H1 (cell line): Measurements from ENCODE around the gene PPP1R1C. TPM values are rescaled to one million over a fixed set of nuclear protein-coding genes. Genes with fewer than 3 reads are reported as not detected.

ENCODE experiments used
- CTCF ChIA-PET: fragments of 300-600 bp; sonication (Branson Sonifier 250); formaldehyde crosslinking; loops from one replicate; lab custom pipeline; 2021; ENCODE audit not compliant: partially characterized antibody; lab: Charles Lee
- POLR2A ChIA-PET: fragments of 300-600 bp; sonication (Branson Sonifier 250); formaldehyde crosslinking; loops from one replicate; lab custom pipeline; 2021; ENCODE audit warnings: inconsistent platforms; ENCODE audit not compliant: partially characterized antibody; lab: Charles Lee
- DNase-seq, 2 experiments: peaks; one replicate each; pipeline versions ENCODE4 v3.0.0 to v3.0.0-alpha.2; 2010 to 2022; ENCODE audit warnings: low spot score in 2 of 2, low read depth in 1 of 2, mixed read lengths in 1 of 2
- FAIRE-seq: peaks from 2 replicates; lab custom pipeline; 2011; peaks lifted over from hg19 to GRCh38; lab: Jason Lieb, UNC
- H2AFZ ChIP-seq: 2 replicates; pipeline ENCODE4 v1.8.1; 2012; ENCODE audit warnings: low read length, inconsistent platforms
- H2AK5ac ChIP-seq: 2 replicates; pipeline ENCODE4 v1.6.1; 2013; ENCODE audit warnings: low read depth, low read length
- H2BK120ac ChIP-seq: replicated peaks from 2 replicates; pipeline ENCODE3; 2013; ENCODE audit warnings: low read depth, low read length, inconsistent platforms
- H2BK12ac ChIP-seq: 2 replicates; pipeline ENCODE4 v1.6.1; 2013; ENCODE audit warnings: low read depth, low read length
- H2BK15ac ChIP-seq: 2 replicates; pipeline ENCODE4 v1.6.1; 2013; ENCODE audit warnings: low read length
- H2BK20ac ChIP-seq: 2 replicates; pipeline ENCODE4 v1.6.1; 2013; ENCODE audit warnings: low read length
- H2BK5ac ChIP-seq: 2 replicates; pipeline ENCODE4 v1.6.1; 2013; ENCODE audit warnings: low read depth, low read length
- H3K14ac ChIP-seq: 2 replicates; pipeline ENCODE4 v1.6.1; 2013; ENCODE audit warnings: inconsistent platforms; ENCODE audit not compliant: insufficient read length
- H3K18ac ChIP-seq: 2 replicates; pipeline ENCODE4 v1.6.1; 2013; ENCODE audit warnings: low read length; ENCODE audit errors: extremely low read depth
- H3K23ac ChIP-seq: 2 replicates; pipeline ENCODE4 v1.6.1; 2013; ENCODE audit warnings: inconsistent platforms; ENCODE audit not compliant: insufficient read length
- H3K23me2 ChIP-seq: 2 replicates; pipeline ENCODE4 v1.6.1; 2013; ENCODE audit warnings: low read depth, low read length
- H3K27ac ChIP-seq: 2 replicates; pipeline ENCODE4 v1.6.1; 2011; ENCODE audit warnings: low read depth, low read length, inconsistent platforms
- H3K27me3 ChIP-seq, 4 experiments: replicated peaks in 1 of 4; 1 replicate in 1 of 4; 2 replicates in 3 of 4; pipeline versions ENCODE4 v1.6.1 to v1.8.1; 2011 to 2013; ENCODE audit warnings: low read length in 3 of 4, mild to moderate bottlenecking in 3 of 4, inconsistent platforms in 2 of 4, mixed read lengths in 2 of 4, moderate library complexity in 1 of 4; ENCODE audit not compliant: control insufficient read depth in 3 of 4, insufficient read depth in 3 of 4; ENCODE audit errors: extremely low read depth in 1 of 4
- H3K36me3 ChIP-seq, 4 experiments: 2 replicates each; pipeline versions ENCODE4 v1.6.1 to v1.8.1; 2011 to 2013; ENCODE audit warnings: mild to moderate bottlenecking in 4 of 4, low read length in 3 of 4, moderate library complexity in 2 of 4, control low read depth in 1 of 4, inconsistent platforms in 1 of 4; ENCODE audit not compliant: insufficient read depth in 4 of 4, control insufficient read depth in 2 of 4
- H3K4ac ChIP-seq: replicated peaks from 2 replicates; pipeline ENCODE3; 2013; ENCODE audit warnings: low read length, low read depth, mixed read lengths, inconsistent platforms; ENCODE audit not compliant: insufficient read length
- H3K4me1 ChIP-seq, 4 experiments: replicated peaks in 1 of 4; 1 replicate in 1 of 4; 2 replicates in 3 of 4; pipeline versions ENCODE4 v1.6.1 to v1.8.1; 2011 to 2013; ENCODE audit warnings: low read length in 3 of 4, inconsistent platforms in 2 of 4, mixed read lengths in 1 of 4; ENCODE audit not compliant: insufficient read depth in 4 of 4, control insufficient read depth in 3 of 4
- H3K4me2 ChIP-seq, 2 experiments: 2 replicates each; pipeline versions ENCODE4 v1.6.1 to v1.8.1; 2011 to 2013; ENCODE audit warnings: low read depth in 2 of 2, low read length in 2 of 2, control low read depth in 1 of 2, inconsistent platforms in 1 of 2, mild to moderate bottlenecking in 1 of 2; ENCODE audit not compliant: insufficient read depth in 1 of 2
- H3K4me3 ChIP-seq, 4 experiments: fragments of 200-600, 300-600 bp in 1 of 4; sonication (generic), shearing (Covaris generic), sonication (Bioruptor Twin) in 1 of 4; 2 replicates each; pipeline versions ENCODE4 v1.5.1 to v1.8.1; 2011 to 2016; ENCODE audit warnings: low read length in 4 of 4, low read depth in 3 of 4, control low read depth in 2 of 4, inconsistent platforms in 2 of 4, mild to moderate bottlenecking in 2 of 4, mixed read lengths in 1 of 4, moderate library complexity in 1 of 4; ENCODE audit not compliant: insufficient read depth in 2 of 4; ENCODE audit errors: extremely low read depth in 1 of 4
- H3K56ac ChIP-seq: replicated peaks from 2 replicates; pipeline ENCODE3; 2013; ENCODE audit warnings: low read depth, mild to moderate bottlenecking, mixed read lengths, low read length, inconsistent platforms; ENCODE audit not compliant: insufficient read length
- H3K79me1 ChIP-seq: 2 replicates; pipeline ENCODE4 v1.6.1; 2013; ENCODE audit warnings: low read depth, low read length, control low read depth
- H3K79me2 ChIP-seq, 2 experiments: 2 replicates each; pipeline versions ENCODE4 v1.6.1 to v1.8.1; 2012 to 2013; ENCODE audit warnings: low read length in 2 of 2, mild to moderate bottlenecking in 2 of 2, inconsistent platforms in 1 of 2; ENCODE audit not compliant: insufficient read depth in 2 of 2, control insufficient read depth in 1 of 2
- H3K9ac ChIP-seq, 4 experiments: replicated peaks in 1 of 4; 1 replicate in 1 of 4; 2 replicates in 3 of 4; pipeline versions ENCODE4 v1.6.1 to v1.8.1; 2011 to 2013; ENCODE audit warnings: low read depth in 3 of 4, low read length in 3 of 4, control low read depth in 2 of 4, mild to moderate bottlenecking in 2 of 4, moderate library complexity in 2 of 4, inconsistent platforms in 1 of 4; ENCODE audit errors: extremely low read depth in 1 of 4
- H3K9me3 ChIP-seq, 2 experiments: 2 replicates each; pipeline versions ENCODE4 v1.6.1 to v1.8.1; 2012 to 2013; ENCODE audit warnings: mild to moderate bottlenecking in 2 of 2, moderate library complexity in 2 of 2, control low read depth in 1 of 2, inconsistent platforms in 1 of 2, low read depth in 1 of 2, low read length in 1 of 2, mixed read lengths in 1 of 2; ENCODE audit not compliant: insufficient read depth in 2 of 2
- H4K20me1 ChIP-seq, 2 experiments: replicated peaks in 1 of 2; 2 replicates each; pipeline versions ENCODE3 to v1.8.1; 2011 to 2013; ENCODE audit warnings: inconsistent platforms in 2 of 2, low read length in 2 of 2, mild to moderate bottlenecking in 1 of 2; ENCODE audit not compliant: insufficient read depth in 2 of 2, control insufficient read depth in 1 of 2
- H4K5ac ChIP-seq: 2 replicates; pipeline ENCODE4 v1.6.1; 2013; ENCODE audit warnings: low read length, low read depth, mixed read lengths, inconsistent platforms; ENCODE audit not compliant: insufficient read length
- H4K8ac ChIP-seq: 2 replicates; pipeline ENCODE4 v1.8.0; 2013; ENCODE audit warnings: mild to moderate bottlenecking, moderate library complexity, low read length, inconsistent platforms; ENCODE audit not compliant: insufficient read depth; ENCODE audit errors: extremely low read depth
- H4K91ac ChIP-seq: replicated peaks from 2 replicates; pipeline ENCODE3; 2013; ENCODE audit warnings: low read length, mixed read lengths, inconsistent platforms; ENCODE audit not compliant: insufficient read length
- TCF12 ChIP-seq: IDR thresholded peaks from 2 replicates; pipeline ENCODE4 v1.6.1; 2011; ENCODE audit warnings: low read depth, mild to moderate bottlenecking, low read length
- WGBS, 2 experiments: shearing (Covaris generic) in 1 of 2; methylation state at CpG; one replicate each; pipeline versions ENCODE4 v1.1.6 to v1.1.7; 2013 to 2015; ENCODE audit warnings: low lambda C conversion rate in 2 of 2, mixed read lengths in 2 of 2, inconsistent platforms in 1 of 2, low coverage in 1 of 2, missing lambda C conversion rate in 1 of 2; ENCODE audit not compliant: insufficient replicate concordance in 2 of 2, insufficient coverage in 1 of 2, insufficient read length in 1 of 2; ENCODE audit errors: extremely low coverage in 1 of 2, missing lambda C conversion rate in 1 of 2; 5-methylcytosine and 5-hydroxymethylcytosine counted together
- polyA plus RNA-seq, 7 experiments: library from polyadenylated mRNA; depleted of rRNA in 3 of 7; stranded (reverse) in 5 of 7; unstranded in 2 of 7; fragments of >200 nt in 5 of 7; fragments of 200-250 nt in 2 of 7; gene quantifications; 1 replicate in 5 of 7; 2 replicates in 1 of 7; 4 replicates in 1 of 7; pipeline versions ENCODE4 v1.2.1 to v1.2.3, GENCODE V29; 2011 to 2013; ENCODE audit warnings: missing spikeins in 2 of 7, mixed read lengths in 2 of 7
- total RNA-seq: library from RNA; stranded (reverse); fragmentation: NEBNext Ultra II Directional; extraction: Animal tissue kit (Norgen Biotek cat#: 25700); gene quantifications from 2 replicates; pipeline ENCODE4 v1.2.1, GENCODE V29; 2021
- TF ChIP-seq, protein P1 (sequence below), 3 experiments: IDR thresholded peaks; 1 replicate in 2 of 3; 2 replicates in 1 of 3; pipeline versions ENCODE4 v1.5.1 to v1.6.1; 2011; ENCODE audit warnings: low read length in 3 of 3, mild to moderate bottlenecking in 3 of 3, inconsistent platforms in 2 of 3, low read depth in 1 of 3, moderate library complexity in 1 of 3; ENCODE audit not compliant: insufficient read depth in 1 of 3; ENCODE audit errors: control extremely low read depth in 1 of 3

Gene PPP1R1C
- total and polyA plus RNA-seq, 2 of the 8 experiments (the other 6 are each of a cell fraction or from before 2014, with no cell fraction given), result 1.3 to 5.3 TPM

DNA sequence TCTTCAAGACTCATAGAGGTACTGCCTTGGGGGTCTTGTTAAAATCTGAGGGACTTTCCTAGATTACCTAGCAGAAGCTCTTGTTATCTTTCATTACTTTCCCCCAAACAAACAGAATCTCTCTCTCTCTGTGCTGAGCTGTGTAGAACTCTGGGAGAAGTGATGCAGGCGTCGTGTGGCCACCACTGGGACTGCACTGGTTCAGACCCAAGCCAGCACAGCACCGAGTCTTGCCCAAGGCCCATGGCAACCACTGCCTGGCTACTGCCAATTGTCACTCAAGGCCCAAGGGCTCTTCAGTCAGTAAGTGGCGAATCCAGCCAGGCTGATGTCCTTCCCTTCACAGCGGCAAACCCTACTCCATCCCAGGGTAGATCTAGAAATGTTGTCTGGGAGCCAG, 28.6 kb downstream of the PPP1R1C start:
- Histone ChIP-seq H2BK20ac (no peak overlapping the region), H3K79me1 (no peaks in the 10 kb centered on the region), H3K4me1 (0 out of 7 replicates have a peak, but pooled peaks cover 0 to 2% (median 0%) of the 10 kb centered on the region in 4 experiments), H3K27ac (no peak overlapping the region), H3K23me2 (no peaks in the 10 kb centered on the region), H4K8ac (no peak overlapping the region; the same call in 1 of the 2 replicates), H4K5ac (no peak overlapping the region), H3K4me2 (no peak overlapping the region), H3K79me2 (no peaks in the 10 kb centered on the region), H3K9me3 (no peaks in the 10 kb centered on the region), H3K27me3 (no peaks in the 10 kb centered on the region), H2BK120ac (no peak overlapping the region), H4K20me1 (no peaks in the 10 kb centered on the region), H3K56ac (no peak overlapping the region), H3K36me3 (no peaks in the 10 kb centered on the region), H2AK5ac (no peak overlapping the region), H4K91ac (no peak overlapping the region), H2BK5ac (no peak overlapping the region), H3K9ac (no peak overlapping the region), H3K14ac (no peak overlapping the region), H2BK15ac (no peak overlapping the region), H3K18ac (no peak overlapping the region), H3K4ac (no peak overlapping the region), H3K4me3 (no peak overlapping the region), H2BK12ac (no peak overlapping the region), H3K23ac (no peak overlapping the region), H2AFZ (no peak overlapping the region)
- FAIRE-seq, result no peak
- no peak for DNase-seq
- CTCF ChIA-PET, result interaction anchor here (0.6 to 1.8 kb wide), 7 partner anchors 9 to 122 kb away, joined by 3 to 4 read pairs (median 3); no protein-coding TSS in a partner anchor
- POLR2A ChIA-PET, result no interaction called here
- WGBS, 2 experiments, result 93% methylated on average over 3 of the region's 5 CpGs; no CpG with 5 or more reads in 1 of the 2 experiments
- TF ChIP-seq TCF12, result no peak
- TF ChIP-seq, protein P1, sequence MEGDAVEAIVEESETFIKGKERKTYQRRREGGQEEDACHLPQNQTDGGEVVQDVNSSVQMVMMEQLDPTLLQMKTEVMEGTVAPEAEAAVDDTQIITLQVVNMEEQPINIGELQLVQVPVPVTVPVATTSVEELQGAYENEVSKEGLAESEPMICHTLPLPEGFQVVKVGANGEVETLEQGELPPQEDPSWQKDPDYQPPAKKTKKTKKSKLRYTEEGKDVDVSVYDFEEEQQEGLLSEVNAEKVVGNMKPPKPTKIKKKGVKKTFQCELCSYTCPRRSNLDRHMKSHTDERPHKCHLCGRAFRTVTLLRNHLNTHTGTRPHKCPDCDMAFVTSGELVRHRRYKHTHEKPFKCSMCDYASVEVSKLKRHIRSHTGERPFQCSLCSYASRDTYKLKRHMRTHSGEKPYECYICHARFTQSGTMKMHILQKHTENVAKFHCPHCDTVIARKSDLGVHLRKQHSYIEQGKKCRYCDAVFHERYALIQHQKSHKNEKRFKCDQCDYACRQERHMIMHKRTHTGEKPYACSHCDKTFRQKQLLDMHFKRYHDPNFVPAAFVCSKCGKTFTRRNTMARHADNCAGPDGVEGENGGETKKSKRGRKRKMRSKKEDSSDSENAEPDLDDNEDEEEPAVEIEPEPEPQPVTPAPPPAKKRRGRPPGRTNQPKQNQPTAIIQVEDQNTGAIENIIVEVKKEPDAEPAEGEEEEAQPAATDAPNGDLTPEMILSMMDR (IDR thresholded peaks at IDR 0.05; ENCODE audit: control extremely low read depth in 1 of 3, insufficient read depth in 1 of 3, low read depth in 1 of 3, low read length in 3 of 3), result peak in 1 of 3 experiments; percentile 12; a peak in 1 of 4 replicates
